GM18502 (cell line): ENCODE measurements around the gene OLFM1.
"Not testable (repeated sequence)": the region's sequence is repeated elsewhere in the genome, so short reads cannot be mapped to it uniquely, and the experiment has no call there.

Experiments used
- ATAC-seq: cut with Tn5 transposase; IDR thresholded peaks from one replicate; pipeline ENCODE4 v1.9.1; 2021; ENCODE audit warnings: mild to moderate bottlenecking; ENCODE audit not compliant: unreplicated experiment, poor library complexity

The OLFM1 gene

GRCh38 chr9:135056541-135056940 lies 30.9 kb upstream of the OLFM1 start:
- ATAC-seq: no peak

GRCh38 chr9:135060461-135061116 lies 26.9 kb upstream of the OLFM1 start:
- ATAC-seq: no peak

- no peak for ATAC-seq
Measured at GRCh38 chr9:135061441-135061840, 26.0 kb upstream of the OLFM1 start.

- ATAC-seq: no peak
Measured at GRCh38 chr9:135062254-135062653, 25.2 kb upstream of the OLFM1 start.

GRCh38 chr9:135063466-135063865 lies 24.0 kb upstream of the OLFM1 start:
- ATAC-seq: not testable (repeated sequence)

- not testable (repeated sequence) for ATAC-seq
Measured at GRCh38 chr9:135063888-135064287, 23.6 kb upstream of the OLFM1 start.

- no peak for ATAC-seq
Measured at GRCh38 chr9:135065151-135065550, 22.3 kb upstream of the OLFM1 start.

- no peak for ATAC-seq
Measured at GRCh38 chr9:135065804-135066203, 21.7 kb upstream of the OLFM1 start.

- no peak for ATAC-seq
Measured at GRCh38 chr9:135066291-135066690, 21.2 kb upstream of the OLFM1 start.

GRCh38 chr9:135067096-135067710 lies 20.3 kb upstream of the OLFM1 start:
- ATAC-seq: no peak

GRCh38 chr9:135068776-135069415 lies 18.6 kb upstream of the OLFM1 start:
- ATAC-seq: no peak

GRCh38 chr9:135069558-135070197 lies 17.8 kb upstream of the OLFM1 start:
- ATAC-seq: no peak

- no peak for ATAC-seq
Measured at GRCh38 chr9:135070198-135070951, 17.1 kb upstream of the OLFM1 start.

GRCh38 chr9:135070964-135071735 lies 16.3 kb upstream of the OLFM1 start:
- no peak for ATAC-seq

GRCh38 chr9:135073081-135073740 lies 14.3 kb upstream of the OLFM1 start:
- no peak for ATAC-seq

- ATAC-seq: no peak
Measured at GRCh38 chr9:135073741-135074305, 13.6 kb upstream of the OLFM1 start.

GRCh38 chr9:135074354-135075233 lies 12.9 kb upstream of the OLFM1 start:
- no peak for ATAC-seq
